Stimulated activated CD4-positive, alpha-beta T cell treated with anti-CD3 and anti-CD28 coated beads, Interleukin-4, amount 100 ng/mL, for 4 hours (primary cell): Measurements from ENCODE around the gene PHETA1.
A peak's percentile ranks its signal among the peaks of the same experiment; 100 is the strongest.

Experiments used
- DNase-seq, 2 experiments: peaks; one replicate each; pipeline ENCODE4 v3.0.0-alpha.2; 2020

The PHETA1 gene

GRCh38 chr12:111319600-111320257 lies 49.2 kb downstream of the PHETA1 start:
- no peak for DNase-seq

- DNase-seq = no peak
These were observed 50.4 kb downstream of the PHETA1 start for GRCh38 chr12:111318450-111318849.

GRCh38 chr12:111316671-111317070 lies 52.2 kb downstream of the PHETA1 start:
- no peak for DNase-seq

DNA sequence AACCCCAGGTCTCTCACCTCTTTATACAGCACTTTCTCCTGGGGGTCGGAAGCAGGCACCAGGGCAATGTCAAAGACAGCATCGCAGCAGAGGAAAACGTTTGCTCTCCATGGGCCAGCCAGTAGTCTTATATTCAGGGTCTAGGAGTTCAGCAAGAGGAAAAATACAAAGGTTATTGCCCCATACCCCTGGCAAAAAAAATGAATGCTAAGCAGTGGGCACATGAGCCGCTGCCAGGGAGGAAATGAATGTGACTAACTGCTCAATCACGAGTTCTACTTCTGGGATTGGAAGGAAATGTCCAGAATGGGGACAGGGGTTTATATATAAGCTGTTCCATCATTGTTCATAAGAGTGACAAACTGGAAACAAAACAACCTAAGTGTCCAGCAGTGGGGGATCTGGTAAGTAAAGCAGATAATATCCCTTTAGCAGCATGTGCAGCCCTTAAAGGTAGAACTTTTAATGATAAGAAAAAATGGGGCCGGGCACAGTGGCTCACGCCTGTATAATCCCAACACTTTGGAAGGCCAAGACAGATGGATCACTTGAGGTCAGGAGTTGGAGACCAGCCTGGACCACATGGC lies 53.8 kb downstream of the PHETA1 start:
- DNase-seq = no peak

DNA sequence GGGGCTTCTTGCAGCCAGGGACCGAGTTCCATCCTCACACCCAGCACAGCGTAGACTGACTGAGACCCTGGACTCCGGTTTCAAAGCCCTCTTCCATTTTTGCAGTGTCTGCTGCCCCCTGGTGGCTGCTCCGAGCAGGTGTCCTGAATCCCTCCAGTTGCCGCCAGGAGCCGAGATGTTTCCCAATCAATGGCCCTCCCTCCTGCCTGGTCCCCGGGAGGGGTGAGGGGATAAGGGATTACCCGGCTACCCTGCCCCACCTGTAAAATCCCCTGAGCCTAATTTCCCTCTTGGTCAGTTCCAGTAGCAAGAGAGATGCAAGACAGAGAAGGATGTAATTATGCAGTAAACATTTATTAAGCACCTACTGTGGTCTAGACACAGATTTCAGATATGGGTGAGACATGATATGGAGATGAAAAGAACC lies 55.0 kb downstream of the PHETA1 start:
- peak; percentile 58 to 75 for DNase-seq

- DNase-seq = no peak
These were observed 56.2 kb downstream of the PHETA1 start for GRCh38 chr12:111312708-111313107.

DNA sequence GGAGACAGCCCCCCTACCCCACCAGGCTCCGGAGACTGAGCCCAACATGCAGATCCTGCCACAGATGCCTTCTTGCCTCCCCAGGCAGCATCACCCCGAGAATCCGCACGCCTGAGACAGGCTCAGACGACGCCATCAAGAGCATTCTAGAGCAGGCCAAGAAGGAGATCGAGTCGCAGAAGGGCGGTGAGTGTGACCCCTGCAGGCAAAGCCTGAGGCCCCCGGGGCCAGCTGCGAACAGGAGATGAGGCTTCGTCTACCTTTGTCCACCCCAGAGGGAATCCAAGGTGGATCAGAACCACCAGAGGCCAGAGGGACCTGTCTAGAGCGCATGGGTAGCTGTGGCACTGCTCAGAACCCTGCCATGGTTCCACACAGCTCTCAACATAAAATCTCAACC lies 56.9 kb downstream of the PHETA1 start:
- DNase-seq = no peak

GRCh38 chr12:111311011-111311410 lies 57.9 kb downstream of the PHETA1 start:
- no peak for DNase-seq
